Vagina (tissue), 2 donors: Measurements from ENCODE around the gene DAB2IP.

Experiments
- POLR2A ChIP-seq, 2 donors: fragments of 450-650 bp; IDR thresholded peaks; one replicate each; pipeline ENCODE4 v1.6.1; 2017; ENCODE audit warnings: antibody characterized with exemption in 2 of 2, mild to moderate bottlenecking in 2 of 2, moderate library complexity in 2 of 2
- TF ChIP-seq, protein P1 (sequence below), 3 experiments: fragments of 450-650 bp in 2 of 3; fragments of 200-600 bp in 1 of 3; sonication (generic) in 1 of 3; IDR thresholded peaks; one replicate each; pipeline ENCODE4 v1.5.1; 2017 to 2019; ENCODE audit warnings: antibody characterized with exemption in 3 of 3, mild to moderate bottlenecking in 2 of 3, moderate library complexity in 2 of 3

DNA sequence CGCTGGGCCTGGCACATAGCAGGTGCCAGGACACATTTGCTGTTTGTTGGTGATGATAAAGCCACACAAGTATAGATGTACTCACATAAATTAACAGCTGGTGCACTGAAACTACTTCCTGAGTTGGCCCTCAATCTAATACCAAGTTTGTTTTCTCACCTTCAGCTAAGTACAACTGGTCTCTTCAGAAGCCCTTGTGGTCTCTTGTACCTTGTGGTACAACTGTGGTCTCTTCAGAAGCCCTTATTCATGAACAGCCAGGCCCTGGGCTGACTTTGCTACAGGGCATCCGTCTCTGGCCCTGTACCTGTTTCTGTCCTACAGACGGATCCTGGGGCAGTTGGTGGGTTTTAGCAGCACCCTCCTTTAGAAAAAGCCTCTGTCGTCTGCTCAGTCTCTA lies 81.5 kb downstream of the DAB2IP start:
- TF ChIP-seq POLR2A (IDR thresholded peaks at IDR 0.05) = no peak
- TF ChIP-seq, protein P1, sequence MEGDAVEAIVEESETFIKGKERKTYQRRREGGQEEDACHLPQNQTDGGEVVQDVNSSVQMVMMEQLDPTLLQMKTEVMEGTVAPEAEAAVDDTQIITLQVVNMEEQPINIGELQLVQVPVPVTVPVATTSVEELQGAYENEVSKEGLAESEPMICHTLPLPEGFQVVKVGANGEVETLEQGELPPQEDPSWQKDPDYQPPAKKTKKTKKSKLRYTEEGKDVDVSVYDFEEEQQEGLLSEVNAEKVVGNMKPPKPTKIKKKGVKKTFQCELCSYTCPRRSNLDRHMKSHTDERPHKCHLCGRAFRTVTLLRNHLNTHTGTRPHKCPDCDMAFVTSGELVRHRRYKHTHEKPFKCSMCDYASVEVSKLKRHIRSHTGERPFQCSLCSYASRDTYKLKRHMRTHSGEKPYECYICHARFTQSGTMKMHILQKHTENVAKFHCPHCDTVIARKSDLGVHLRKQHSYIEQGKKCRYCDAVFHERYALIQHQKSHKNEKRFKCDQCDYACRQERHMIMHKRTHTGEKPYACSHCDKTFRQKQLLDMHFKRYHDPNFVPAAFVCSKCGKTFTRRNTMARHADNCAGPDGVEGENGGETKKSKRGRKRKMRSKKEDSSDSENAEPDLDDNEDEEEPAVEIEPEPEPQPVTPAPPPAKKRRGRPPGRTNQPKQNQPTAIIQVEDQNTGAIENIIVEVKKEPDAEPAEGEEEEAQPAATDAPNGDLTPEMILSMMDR (IDR thresholded peaks at IDR 0.05) = no peak
